ENCODE measurements around the gene MAN2A2.

GRCh38 chr15:90895571-90896117 is 7.5 kb upstream of the MAN2A2 start:
- TF ChIP-seq E2F6 (IDR thresholded peaks at IDR 0.05) (no peak), CTCF (IDR thresholded peaks at IDR 0.05; ENCODE audit: control extremely low read depth in 1 of 3, insufficient read depth in 1 of 3, low read depth in 1 of 3, low read length in 3 of 3) (peak in 2 of 3 experiments; percentile 19 to 43; a peak in 3 of 4 replicates), EZH2 (IDR thresholded peaks at IDR 0.05; ENCODE audit: low read depth, low read length, severe bottlenecking) (no peak), EP300 (IDR thresholded peaks at IDR 0.05; ENCODE audit: borderline replicate concordance in 1 of 2, low read depth in 2 of 2, low read length in 2 of 2) (no peak), SRF (IDR thresholded peaks at IDR 0.05; ENCODE audit: low read depth, low read length) (no peak), SIX5 (IDR thresholded peaks at IDR 0.05; ENCODE audit: low read depth, low read length) (no peak), CREB1 (IDR thresholded peaks at IDR 0.05) (no peak)
